SIG-M5 treated with dmso at 0.1 percent for 504 hours (cell line): ENCODE data around the gene TDRD12.
"Not testable (repeated sequence)": the region's sequence is repeated elsewhere in the genome, so short reads cannot be mapped to it uniquely, and the experiment has no call there.

Experiments
- DNase-seq: peaks from one replicate; lab custom pipeline; 2025; ENCODE audit not compliant: unreplicated experiment; lab: John Stamatoyannopoulos, UW

TDRD12 gene

GRCh38 chr19:32828139-32828538 lies 108.6 kb downstream of the TDRD12 start:
- no peak for DNase-seq

GRCh38 chr19:32828643-32829344 lies 109.2 kb downstream of the TDRD12 start:
- no peak for DNase-seq

GRCh38 chr19:32829345-32829896 lies 109.9 kb downstream of the TDRD12 start:
- DNase-seq = no peak

- no peak for DNase-seq
Observed at GRCh38 chr19:32830231-32831014, 110.9 kb downstream of the TDRD12 start.

GRCh38 chr19:32831611-32832010 lies 112.0 kb downstream of the TDRD12 start:
- DNase-seq = no peak

- DNase-seq = not testable (repeated sequence)
Observed at GRCh38 chr19:32832094-32832493, 112.5 kb downstream of the TDRD12 start.

GRCh38 chr19:32832825-32833224 lies 113.3 kb downstream of the TDRD12 start:
- not testable (repeated sequence) for DNase-seq

GRCh38 chr19:32833388-32833787 lies 113.8 kb downstream of the TDRD12 start:
- DNase-seq = not testable (repeated sequence)

- no peak for DNase-seq
Observed at GRCh38 chr19:32837531-32837930, 118.0 kb downstream of the TDRD12 start.

GRCh38 chr19:32842061-32842460 lies 122.5 kb downstream of the TDRD12 start:
- no peak for DNase-seq

- DNase-seq = no peak
Observed at GRCh38 chr19:32843716-32844245, 124.2 kb downstream of the TDRD12 start.

GRCh38 chr19:32848035-32848434 lies 128.5 kb downstream of the TDRD12 start:
- not testable (repeated sequence) for DNase-seq

GRCh38 chr19:32852216-32852615 lies 132.6 kb downstream of the TDRD12 start:
- no peak for DNase-seq

GRCh38 chr19:32856818-32857217 lies 137.3 kb downstream of the TDRD12 start:
- not testable (repeated sequence) for DNase-seq

GRCh38 chr19:32857584-32857983 lies 138.0 kb downstream of the TDRD12 start:
- DNase-seq = no peak

GRCh38 chr19:32858155-32858554 lies 138.6 kb downstream of the TDRD12 start:
- DNase-seq = no peak

GRCh38 chr19:32858559-32858958 lies 139.0 kb downstream of the TDRD12 start:
- DNase-seq = no peak

- DNase-seq = no peak
Observed at GRCh38 chr19:32859591-32859990, 140.0 kb downstream of the TDRD12 start.

GRCh38 chr19:32861596-32861995 lies 142.0 kb downstream of the TDRD12 start:
- no peak for DNase-seq

GRCh38 chr19:32862173-32862572 lies 142.6 kb downstream of the TDRD12 start:
- no peak for DNase-seq

GRCh38 chr19:32862741-32863140 lies 143.2 kb downstream of the TDRD12 start:
- no peak for DNase-seq

GRCh38 chr19:32863301-32863700 lies 143.7 kb downstream of the TDRD12 start:
- DNase-seq = no peak
